ENCODE results near the gene C9orf72. TPM values are rescaled to one million over a fixed set of nuclear protein-coding genes. Genes with fewer than 3 reads are reported as not detected.

C9orf72 gene
- total and polyA plus RNA-seq, 2 experiments from 2014 or later = 13.2 to 15.7 TPM

DNA sequence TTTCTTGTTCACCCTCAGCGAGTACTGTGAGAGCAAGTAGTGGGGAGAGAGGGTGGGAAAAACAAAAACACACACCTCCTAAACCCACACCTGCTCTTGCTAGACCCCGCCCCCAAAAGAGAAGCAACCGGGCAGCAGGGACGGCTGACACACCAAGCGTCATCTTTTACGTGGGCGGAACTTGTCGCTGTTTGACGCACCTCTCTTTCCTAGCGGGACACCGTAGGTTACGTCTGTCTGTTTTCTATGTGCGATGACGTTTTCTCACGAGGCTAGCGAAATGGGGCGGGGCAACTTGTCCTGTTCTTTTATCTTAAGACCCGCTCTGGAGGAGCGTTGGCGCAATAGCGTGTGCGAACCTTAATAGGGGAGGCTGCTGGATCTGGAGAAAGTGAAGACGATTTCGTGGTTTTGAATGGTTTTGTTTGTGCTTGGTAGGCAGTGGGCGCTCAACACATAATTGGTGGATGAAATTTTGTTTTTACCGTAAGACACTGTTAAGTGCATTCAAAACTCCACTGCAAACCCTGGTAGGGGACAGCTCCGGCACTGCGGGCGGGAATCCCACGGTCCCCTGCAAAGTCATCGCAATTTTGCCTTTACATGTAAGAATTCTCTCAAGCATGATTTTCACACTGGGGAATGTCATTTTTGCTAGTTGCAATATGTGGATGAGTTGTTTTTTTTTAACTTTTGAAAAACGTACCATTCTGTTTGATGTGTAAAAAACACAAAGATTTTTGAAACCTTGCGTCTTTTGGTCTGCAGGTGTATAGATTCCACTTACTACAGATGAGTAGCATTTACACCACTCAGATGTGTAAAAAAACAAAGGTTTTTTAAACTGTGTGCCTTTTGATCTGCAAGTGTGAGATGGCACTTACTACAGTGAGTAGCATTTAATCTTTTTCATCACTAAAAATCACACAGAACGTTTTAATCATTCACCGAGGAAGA is 631 bp upstream of the C9orf72 start:
- Histone ChIP-seq H3K4me3 (peak overlapping the region; percentile 67), H3K36me3 (no peaks in the 10 kb centered on the region), H3K27me3 (no peaks in the 10 kb centered on the region), H3K4me1 (ENCODE audit: low read depth) (peaks cover 8% of the 10 kb centered on the region), H3K27ac (peak overlapping the region; percentile 92), H3K9me3 (ENCODE audit: low read depth) (no peaks in the 10 kb centered on the region)
- DNase-seq (ENCODE audit: low read depth in 1 of 2, low spot score in 1 of 2) = peak; percentile 97 to 100
- TF ChIP-seq, protein P1, sequence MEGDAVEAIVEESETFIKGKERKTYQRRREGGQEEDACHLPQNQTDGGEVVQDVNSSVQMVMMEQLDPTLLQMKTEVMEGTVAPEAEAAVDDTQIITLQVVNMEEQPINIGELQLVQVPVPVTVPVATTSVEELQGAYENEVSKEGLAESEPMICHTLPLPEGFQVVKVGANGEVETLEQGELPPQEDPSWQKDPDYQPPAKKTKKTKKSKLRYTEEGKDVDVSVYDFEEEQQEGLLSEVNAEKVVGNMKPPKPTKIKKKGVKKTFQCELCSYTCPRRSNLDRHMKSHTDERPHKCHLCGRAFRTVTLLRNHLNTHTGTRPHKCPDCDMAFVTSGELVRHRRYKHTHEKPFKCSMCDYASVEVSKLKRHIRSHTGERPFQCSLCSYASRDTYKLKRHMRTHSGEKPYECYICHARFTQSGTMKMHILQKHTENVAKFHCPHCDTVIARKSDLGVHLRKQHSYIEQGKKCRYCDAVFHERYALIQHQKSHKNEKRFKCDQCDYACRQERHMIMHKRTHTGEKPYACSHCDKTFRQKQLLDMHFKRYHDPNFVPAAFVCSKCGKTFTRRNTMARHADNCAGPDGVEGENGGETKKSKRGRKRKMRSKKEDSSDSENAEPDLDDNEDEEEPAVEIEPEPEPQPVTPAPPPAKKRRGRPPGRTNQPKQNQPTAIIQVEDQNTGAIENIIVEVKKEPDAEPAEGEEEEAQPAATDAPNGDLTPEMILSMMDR (IDR thresholded peaks at IDR 0.05; ENCODE audit: low read depth, low read length) = no peak

- no peaks in the 10 kb centered on the region for H3K36me3 ChIP-seq
- H3K27me3 ChIP-seq = no peaks in the 10 kb centered on the region
- peak overlapping the region; percentile 67 for H3K4me3 ChIP-seq
- no peaks in the 10 kb centered on the region for H3K9me3 ChIP-seq (ENCODE audit: low read depth)
- TF ChIP-seq, protein P1 (IDR thresholded peaks at IDR 0.05; ENCODE audit: low read depth, low read length) = no peak
- H3K27ac ChIP-seq = peak overlapping the region; percentile 92
- DNase-seq (ENCODE audit: low read depth in 1 of 2, low spot score in 1 of 2) = peak; percentile 16 to 34
- H3K4me1 ChIP-seq (ENCODE audit: low read depth) = peaks cover 8% of the 10 kb centered on the region
Measured at GRCh38 chr9:27572566-27572917, 739 bp downstream of the C9orf72 start.

DNA sequence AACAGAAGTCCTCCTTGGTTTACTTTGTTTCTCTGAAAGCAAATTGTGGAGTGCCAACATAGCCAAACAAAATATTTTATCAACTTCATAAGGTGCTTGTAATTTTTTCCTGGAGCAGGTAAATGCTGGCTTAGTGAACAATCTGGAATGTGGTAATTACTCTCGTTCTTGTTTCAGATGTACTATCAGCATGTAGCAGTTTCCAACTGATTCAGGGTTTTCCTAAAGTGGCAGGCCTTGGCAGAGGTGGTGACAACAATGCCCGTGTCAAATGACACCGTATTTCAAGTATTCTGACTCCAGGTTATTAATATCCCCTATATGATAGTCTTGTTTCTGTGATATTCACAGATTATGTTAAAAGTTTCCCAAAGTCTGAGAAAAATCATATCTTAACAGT is 1.2 kb downstream of the C9orf72 start:
- H3K27me3 ChIP-seq = no peaks in the 10 kb centered on the region
- no peaks in the 10 kb centered on the region for H3K36me3 ChIP-seq
- H3K27ac ChIP-seq = no peak overlapping the region
- DNase-seq (ENCODE audit: low read depth in 1 of 2, low spot score in 1 of 2) = no peak
- TF ChIP-seq, protein P1 (IDR thresholded peaks at IDR 0.05; ENCODE audit: low read depth, low read length) = no peak
- H3K4me3 ChIP-seq = peak overlapping the region; percentile 67
- H3K4me1 ChIP-seq (ENCODE audit: low read depth) = peaks cover 8% of the 10 kb centered on the region
- no peaks in the 10 kb centered on the region for H3K9me3 ChIP-seq (ENCODE audit: low read depth)

DNA sequence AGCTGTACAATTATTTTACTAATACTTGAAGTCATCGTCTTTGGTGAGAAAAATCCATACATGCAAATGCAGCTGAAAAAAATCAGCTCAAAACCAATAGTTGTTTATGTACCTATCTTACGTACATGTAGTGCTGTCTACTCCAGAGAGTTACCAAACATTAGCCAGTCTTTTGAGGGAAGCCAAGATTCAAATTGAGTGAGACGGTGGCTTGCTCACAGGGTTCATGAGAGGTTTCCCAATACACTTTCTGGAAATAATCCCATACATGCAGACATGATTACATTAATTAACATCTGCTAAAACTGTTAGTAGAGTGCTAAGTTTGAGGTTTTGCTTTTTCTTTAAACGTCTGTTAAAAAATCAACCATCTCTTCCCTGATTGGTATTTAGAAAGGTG is 2.3 kb downstream of the C9orf72 start:
- no peak for DNase-seq (ENCODE audit: low read depth in 1 of 2, low spot score in 1 of 2)
- Histone ChIP-seq H3K36me3 (no peaks in the 10 kb centered on the region), H3K4me1 (ENCODE audit: low read depth) (peaks cover 8% of the 10 kb centered on the region), H3K27ac (no peak overlapping the region), H3K9me3 (ENCODE audit: low read depth) (no peaks in the 10 kb centered on the region), H3K4me3 (no peak overlapping the region), H3K27me3 (no peaks in the 10 kb centered on the region)
- TF ChIP-seq, protein P1 (IDR thresholded peaks at IDR 0.05; ENCODE audit: low read depth, low read length) = no peak

DNA sequence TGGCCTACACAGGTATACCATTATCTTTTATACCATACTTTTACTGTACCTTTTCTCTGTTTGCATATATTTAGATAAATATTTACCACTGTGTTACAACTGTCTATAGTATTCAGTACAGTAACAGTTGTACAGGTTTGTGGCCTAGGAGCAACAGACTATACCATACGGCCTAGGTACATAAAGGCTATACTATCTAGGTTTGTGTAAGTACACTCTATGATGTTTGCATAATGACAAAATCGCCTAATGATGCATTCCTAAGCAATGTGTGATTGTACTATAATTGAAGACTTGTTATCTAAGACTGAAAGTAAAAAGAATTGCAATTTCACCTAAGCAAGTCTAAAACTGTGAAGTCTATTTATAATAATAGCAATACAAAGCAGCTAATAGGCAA is 3.9 kb downstream of the C9orf72 start:
- Histone ChIP-seq H3K27me3 (no peaks in the 10 kb centered on the region), H3K27ac (no peak overlapping the region), H3K9me3 (ENCODE audit: low read depth) (no peaks in the 10 kb centered on the region), H3K36me3 (peaks cover 8% of the 10 kb centered on the region), H3K4me1 (ENCODE audit: low read depth) (peaks cover 8% of the 10 kb centered on the region), H3K4me3 (no peak overlapping the region)
- DNase-seq (ENCODE audit: low read depth in 1 of 2, low spot score in 1 of 2) = no peak
- TF ChIP-seq, protein P1 (IDR thresholded peaks at IDR 0.05; ENCODE audit: low read depth, low read length) = no peak
